Measurements from ENCODE around the gene PSMB11.

- TF ChIP-seq CTCF (IDR thresholded peaks at IDR 0.05) (no peak), POLR2A (IDR thresholded peaks at IDR 0.05) (no peak), EP300 (IDR thresholded peaks at IDR 0.05) (no peak)
Observed at GRCh38 chr14:23067847-23068788, 26.1 kb downstream of the PSMB11 start.
